Astrocyte of the cerebellum (primary cell): ENCODE results near the gene FAM89B.
"Not testable (repeated sequence)": the region's sequence is repeated elsewhere in the genome, so short reads cannot be mapped to it uniquely, and the experiment has no call there.

Experiments used
- DNase-seq: peaks from one replicate; pipeline ENCODE4 v3.0.0-alpha.2; 2011; ENCODE audit warnings: low read depth
- H3K4me3 ChIP-seq: 2 replicates; pipeline ENCODE4 v1.5.1; 2011; ENCODE audit warnings: mild to moderate bottlenecking, low read depth, low read length, moderate library complexity
- in situ Hi-C: cut with HindIII; loops from 2 replicates; pipeline ENCODE4 v1.10.0; 2017; ENCODE audit warnings: low sequenced_read_pairs
- TF ChIP-seq, protein P1 (sequence below): IDR thresholded peaks from 2 replicates; pipeline ENCODE4 v1.5.1; 2012; ENCODE audit warnings: low read length, low read depth, moderate library complexity, mild to moderate bottlenecking; ENCODE audit errors: missing control alignments

The FAM89B gene

DNA sequence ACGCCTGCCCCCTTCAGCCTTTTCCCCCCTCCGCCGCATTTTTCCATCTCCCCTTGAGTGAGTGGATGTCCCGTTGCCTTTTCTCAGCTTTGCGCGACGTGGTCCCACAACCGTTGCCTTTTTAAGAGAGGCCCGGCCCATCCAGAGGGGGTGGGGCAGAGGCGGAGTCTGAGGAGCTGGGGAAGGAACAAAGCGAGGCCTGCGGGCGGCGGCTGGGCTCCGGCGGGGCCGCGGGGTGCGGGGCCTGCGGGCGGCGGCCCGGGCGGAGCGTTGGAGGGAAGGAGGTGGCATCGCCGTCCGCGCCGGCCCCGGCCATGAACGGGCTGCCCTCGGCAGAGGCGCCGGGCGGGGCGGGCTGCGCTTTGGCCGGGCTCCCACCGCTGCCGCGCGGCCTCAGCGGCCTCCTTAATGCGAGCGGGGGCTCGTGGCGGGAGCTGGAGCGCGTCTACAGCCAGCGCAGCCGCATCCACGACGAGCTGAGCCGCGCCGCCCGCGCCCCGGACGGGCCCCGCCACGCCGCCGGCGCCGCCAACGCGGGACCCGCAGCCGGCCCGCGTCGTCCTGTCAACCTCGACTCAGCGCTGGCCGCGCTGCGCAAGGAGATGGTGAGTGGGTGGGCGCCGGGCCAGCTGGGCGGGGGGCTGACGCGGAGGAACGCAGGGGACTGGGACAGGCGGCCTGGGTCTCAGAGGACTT is at the start of gene FAM89B:
TSS of gene FAM89B (plus strand) at position 183 of the 696 bp plus-strand sequence. CDS start at position 315, 132 bp downstream.
- in situ Hi-C loops: no loop called here
- TF ChIP-seq, protein P1, sequence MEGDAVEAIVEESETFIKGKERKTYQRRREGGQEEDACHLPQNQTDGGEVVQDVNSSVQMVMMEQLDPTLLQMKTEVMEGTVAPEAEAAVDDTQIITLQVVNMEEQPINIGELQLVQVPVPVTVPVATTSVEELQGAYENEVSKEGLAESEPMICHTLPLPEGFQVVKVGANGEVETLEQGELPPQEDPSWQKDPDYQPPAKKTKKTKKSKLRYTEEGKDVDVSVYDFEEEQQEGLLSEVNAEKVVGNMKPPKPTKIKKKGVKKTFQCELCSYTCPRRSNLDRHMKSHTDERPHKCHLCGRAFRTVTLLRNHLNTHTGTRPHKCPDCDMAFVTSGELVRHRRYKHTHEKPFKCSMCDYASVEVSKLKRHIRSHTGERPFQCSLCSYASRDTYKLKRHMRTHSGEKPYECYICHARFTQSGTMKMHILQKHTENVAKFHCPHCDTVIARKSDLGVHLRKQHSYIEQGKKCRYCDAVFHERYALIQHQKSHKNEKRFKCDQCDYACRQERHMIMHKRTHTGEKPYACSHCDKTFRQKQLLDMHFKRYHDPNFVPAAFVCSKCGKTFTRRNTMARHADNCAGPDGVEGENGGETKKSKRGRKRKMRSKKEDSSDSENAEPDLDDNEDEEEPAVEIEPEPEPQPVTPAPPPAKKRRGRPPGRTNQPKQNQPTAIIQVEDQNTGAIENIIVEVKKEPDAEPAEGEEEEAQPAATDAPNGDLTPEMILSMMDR: no peak
- DNase-seq: peak; percentile 66
- H3K4me3 ChIP-seq: peak within 1 kb of the TSS; percentile 91

DNA sequence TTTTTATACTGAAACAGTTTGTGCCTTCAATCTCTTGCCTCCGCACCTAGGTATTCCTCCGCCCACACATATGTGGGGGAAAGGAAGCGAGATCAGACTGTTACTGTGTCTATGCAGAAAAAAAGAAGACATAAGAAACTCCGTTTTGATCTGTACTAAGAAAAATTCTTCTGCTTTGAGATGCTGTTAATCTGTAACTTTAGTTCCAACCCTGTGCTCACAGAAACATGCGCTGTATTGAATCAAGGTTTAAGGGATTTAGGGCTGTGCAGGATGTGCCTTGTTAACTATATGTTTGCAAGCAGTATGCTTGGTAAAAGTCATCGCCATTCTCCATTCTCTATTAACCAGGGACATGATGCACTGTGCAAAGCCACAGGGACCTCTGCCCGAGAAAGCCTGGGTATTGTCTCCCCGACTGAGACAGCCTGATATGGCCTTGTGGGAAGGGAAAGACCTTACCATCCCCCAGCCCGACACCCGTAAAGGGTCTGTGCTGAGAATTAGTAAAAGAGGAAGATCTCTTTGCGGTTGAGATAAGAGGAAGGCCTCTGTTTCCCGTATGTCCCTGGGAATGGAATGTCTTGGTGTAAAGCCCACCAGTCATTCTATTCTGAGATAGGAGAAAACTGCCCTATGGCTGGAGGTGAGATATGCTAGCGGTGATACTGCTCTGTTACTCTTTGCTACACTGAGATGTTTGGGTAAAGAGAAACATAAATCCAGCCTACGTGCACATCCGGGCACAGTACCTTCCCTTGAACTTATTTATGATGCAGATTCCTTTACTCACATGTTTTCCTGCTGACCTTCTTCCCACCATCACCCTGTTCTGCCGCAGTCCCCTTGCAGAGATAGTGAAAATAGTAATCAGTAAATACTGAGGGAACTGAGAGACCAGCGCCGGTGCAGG is 49.4 kb upstream of the FAM89B start:
- H3K4me3 ChIP-seq, DNase-seq, in situ Hi-C loops: not testable (repeated sequence)

DNA sequence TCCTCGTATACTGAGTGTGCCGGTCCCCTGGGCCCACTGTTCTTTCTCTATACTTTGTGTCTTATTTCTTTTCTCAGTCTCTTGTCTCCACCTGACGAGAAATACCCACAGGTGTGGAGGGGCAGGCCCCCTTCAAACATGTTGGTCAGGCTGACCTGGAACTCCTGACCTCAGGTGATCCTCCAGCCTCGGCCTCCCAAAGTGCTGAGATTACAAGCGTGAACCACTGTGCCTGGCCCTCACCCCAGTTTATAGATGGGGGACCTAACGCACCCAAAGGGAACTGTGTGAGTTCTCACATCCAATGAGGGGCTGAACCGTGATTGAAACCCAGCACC is 48.7 kb upstream of the FAM89B start:
- H3K4me3 ChIP-seq, DNase-seq: not testable (repeated sequence)

DNA sequence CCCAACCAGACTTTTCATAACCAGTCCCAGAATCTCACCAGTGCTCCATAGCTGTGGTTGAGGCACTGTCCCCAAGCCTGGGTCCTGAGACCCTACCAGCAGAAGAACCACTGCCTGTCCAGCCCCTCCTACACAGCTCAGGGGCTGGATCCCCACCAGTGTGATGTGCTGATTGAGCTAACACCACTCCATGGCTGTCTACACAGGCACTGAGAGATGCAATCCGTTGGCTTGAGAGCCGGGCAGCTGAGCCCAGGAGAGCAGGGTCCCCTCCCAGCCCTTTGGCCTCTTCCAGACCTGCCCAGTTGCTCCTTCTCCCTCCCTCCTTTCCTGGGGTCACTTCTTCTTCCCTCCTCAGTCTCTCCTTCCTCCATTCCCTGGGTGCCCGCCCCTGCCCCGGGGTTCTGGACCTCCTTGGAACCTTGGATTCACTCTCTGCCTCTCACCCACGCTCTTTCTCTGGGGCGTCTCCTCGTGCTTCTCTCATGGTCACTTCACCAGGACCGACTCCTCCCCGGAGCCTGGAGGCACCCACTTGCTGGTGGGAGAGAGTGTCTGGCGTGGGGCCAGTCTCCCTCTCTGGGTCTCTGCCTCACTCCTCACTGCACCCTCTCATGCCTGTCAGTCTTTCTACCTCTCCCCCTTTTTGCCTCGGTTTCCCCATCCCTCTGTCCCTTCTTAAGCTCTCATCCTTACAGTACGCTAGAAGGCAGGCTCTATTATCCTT is 48.2 kb upstream of the FAM89B start:
- peak overlapping the region; percentile 9 for H3K4me3 ChIP-seq
- TF ChIP-seq, protein P1: no peak
- DNase-seq: no peak
- in situ Hi-C loops: no loop called here

More for the DNA sequence above, 48.7 kb upstream of the FAM89B start:
- in situ Hi-C loops: not testable (repeated sequence)

DNA sequence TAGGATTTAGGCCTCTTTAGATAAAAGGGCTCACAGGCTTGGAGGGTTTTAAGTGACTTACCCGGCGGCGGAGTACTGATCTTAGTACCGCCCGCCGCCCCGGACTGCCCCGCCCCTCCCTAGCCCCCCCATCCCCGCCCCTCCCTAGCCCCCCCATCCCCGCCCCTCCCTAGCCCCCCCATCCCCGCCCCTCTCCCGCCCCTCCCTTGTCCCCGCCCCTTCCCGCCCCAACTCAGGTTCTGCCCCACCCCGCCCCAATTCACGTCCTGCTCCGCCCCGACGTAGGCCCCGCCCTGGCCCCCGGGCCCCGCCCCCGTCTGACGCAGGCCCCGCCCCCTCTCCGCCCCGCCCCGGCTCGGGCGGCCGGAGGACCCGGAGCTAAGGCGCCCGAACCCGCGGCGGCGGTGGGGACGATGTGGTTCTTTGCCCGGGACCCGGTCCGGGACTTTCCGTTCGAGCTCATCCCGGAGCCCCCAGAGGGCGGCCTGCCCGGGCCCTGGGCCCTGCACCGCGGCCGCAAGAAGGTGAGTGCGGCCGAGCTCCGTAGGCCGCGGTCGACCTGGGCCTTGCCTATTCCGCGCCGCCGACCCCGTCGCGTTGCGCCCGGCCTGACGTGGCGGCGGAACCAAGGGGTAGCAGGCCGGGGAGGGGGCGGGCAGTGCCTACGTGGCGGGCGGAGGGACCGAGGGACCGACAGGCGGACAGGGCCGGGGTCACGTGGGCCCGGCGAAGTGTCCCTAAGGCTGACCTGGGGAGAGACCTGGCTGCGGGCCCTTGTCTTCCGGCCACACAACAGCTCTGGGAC is 47.4 kb upstream of the FAM89B start, which contains the start of gene SCYL1:
TSS of gene SCYL1 (plus strand) at position 343 of the 805 bp plus-strand sequence. CDS start at position 414, 71 bp downstream.
- peak within 1 kb of the TSS; percentile 90 for H3K4me3 ChIP-seq
- in situ Hi-C loops: no loop called here
- DNase-seq: peak; percentile 57
- TF ChIP-seq, protein P1: no peak

DNA sequence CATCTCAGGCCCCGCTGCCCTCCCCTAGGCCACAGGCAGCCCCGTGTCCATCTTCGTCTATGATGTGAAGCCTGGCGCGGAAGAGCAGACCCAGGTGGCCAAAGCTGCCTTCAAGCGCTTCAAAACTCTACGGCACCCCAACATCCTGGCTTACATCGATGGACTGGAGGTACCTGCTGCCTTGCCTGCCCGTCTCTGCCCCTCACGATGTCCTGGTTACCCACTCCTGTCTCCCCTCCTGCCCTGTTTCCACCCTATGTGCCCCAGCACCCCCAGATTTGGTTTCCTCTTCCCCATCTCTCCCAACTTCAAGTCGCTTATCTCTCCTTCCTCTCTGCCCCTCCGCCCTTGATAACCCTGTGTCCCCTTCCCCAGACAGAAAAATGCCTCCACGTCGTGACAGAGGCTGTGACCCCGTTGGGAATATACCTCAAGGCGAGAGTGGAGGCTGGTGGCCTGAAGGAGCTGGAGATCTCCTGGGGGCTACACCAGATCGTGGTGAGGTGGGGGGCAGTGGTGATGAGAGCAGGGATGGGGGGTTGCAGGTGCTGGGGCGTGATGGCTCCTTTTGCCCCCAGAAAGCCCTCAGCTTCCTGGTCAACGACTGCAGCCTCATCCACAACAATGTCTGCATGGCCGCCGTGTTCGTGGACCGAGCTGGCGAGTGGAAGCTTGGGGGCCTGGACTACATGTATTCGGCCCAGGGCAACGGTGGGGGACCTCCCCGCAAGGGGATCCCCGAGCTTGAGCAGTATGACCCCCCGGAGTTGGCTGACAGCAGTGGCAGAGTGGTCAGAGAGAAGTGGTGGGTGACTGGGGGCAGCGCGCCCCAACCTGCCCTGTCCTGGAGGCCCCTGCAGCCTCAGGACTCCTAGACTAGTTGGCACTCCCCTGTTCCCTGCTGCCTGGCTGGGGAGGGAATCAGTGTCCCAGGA is 46.5 kb upstream of the FAM89B start:
- TF ChIP-seq, protein P1: no peak
- DNase-seq: no peak
- in situ Hi-C loops: no loop called here
- peak overlapping the region; percentile 90 for H3K4me3 ChIP-seq
